ENCODE results near the gene FAM90A1. TPM values are rescaled to one million over a fixed set of nuclear protein-coding genes. Genes with fewer than 3 reads are reported as not detected.
"Not testable (repeated sequence)": the region's sequence is repeated elsewhere in the genome, so short reads cannot be mapped to it uniquely, and the experiment has no call there.

FAM90A1 gene
- polyA plus RNA-seq, 5 donors, result 1.5 to 3.8 (median 2.4) TPM

DNA sequence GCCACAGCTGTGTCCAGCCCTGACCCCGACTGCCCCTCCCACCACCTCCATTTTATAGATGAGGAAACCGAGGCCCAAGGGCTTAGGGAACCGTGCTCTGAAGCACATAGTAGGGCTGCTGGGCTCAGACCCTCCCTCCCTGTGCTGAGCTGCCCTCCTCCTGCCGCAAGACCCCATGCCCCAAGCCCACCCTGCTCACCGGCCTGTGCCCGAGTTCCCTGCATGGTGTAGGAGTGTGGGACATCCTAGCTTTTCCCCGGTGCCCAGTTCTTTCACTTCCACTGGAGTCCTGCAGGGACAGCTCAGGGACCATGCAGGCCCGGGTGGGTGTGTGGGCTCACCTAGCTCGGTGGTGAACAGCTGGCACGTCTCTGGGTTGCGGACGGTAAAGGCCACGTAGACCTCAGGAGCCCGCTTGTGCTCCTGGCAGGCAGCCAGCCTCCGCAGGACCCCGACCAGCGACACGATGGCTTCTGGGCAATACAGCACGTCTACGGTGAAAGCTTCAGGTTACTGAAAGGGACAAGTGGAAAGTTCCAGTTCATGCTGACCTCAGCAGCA lies 6.6 kb upstream of the FAM90A1 start:
- not testable (repeated sequence) for DNase-seq

- not testable (repeated sequence) for DNase-seq
These were observed 6.0 kb upstream of the FAM90A1 start for GRCh38 chr12:8233300-8233855.

DNA sequence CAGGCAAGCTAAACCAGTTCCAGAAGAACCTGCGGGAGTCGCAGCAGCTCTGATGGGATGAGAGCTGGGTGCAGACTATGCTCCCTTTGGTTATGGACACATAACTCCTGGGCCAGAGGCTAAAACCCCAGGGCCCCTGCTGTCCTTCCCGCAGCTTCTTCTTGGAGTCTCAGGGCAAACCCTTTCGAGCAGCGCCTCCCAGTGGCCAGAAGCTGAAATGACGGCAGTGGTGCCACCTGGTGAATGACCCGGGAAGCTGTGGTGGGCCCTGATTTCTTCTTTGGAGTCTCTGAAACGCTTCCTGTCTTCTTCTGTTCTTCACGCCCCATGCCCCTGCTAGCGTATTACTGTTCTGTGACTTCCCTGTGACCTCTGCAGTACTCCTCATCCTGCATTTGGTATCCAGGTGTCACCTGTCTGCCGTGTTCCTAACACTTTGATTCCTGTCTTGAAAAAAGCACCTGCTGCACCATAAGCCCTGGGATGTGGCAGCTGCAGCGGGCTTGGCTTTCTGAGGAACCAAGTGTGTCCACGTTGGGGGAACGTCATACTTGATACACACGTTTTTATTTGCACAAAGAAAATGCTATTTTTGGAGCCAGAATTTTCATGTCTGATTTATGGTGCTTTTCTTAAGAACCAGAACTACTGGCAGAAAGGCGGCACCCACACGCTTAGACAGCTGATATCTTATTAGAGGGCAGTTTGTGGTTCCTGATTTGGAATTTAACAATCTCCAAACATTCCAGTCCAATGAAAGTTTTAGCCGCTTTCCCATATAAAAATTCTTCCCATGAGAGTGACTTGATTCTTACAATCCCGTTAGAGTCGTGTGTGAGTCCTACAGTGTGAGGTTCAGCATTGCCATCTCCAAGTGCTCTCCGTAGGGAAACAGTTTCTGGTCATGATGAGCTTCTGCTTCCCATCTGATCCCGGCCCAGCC lies 4.5 kb upstream of the FAM90A1 start:
- not testable (repeated sequence) for DNase-seq

GRCh38 chr12:8231049-8231448 lies 3.6 kb upstream of the FAM90A1 start:
- DNase-seq, result not testable (repeated sequence)

- not testable (repeated sequence) for DNase-seq
These were observed 2.1 kb upstream of the FAM90A1 start for GRCh38 chr12:8229486-8229885.

DNA sequence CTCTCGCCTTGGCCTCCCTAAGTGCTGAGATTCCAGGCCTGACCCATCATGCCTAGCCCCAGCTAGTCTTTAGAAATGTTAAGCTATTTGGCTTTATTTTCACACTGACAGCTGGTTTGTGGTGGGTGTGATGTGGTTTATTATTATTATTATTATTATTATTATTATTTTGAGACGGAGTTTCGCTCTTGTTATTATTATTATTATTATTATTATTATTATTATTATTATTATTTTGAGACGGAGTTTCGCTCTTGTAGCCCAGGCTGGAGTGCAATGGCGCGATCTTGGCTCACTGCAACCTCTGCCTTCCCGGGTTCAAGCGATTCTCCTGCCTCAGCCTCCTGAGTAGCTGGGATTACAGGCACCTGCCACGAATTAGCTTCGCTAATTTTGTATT lies 1.2 kb upstream of the FAM90A1 start:
- not testable (repeated sequence) for DNase-seq

- not testable (repeated sequence) for DNase-seq
These were observed 287 bp upstream of the FAM90A1 start for GRCh38 chr12:8227732-8228077.

- DNase-seq, result no peak
These were observed 1.1 kb downstream of the FAM90A1 start for GRCh38 chr12:8226355-8226754.

DNA sequence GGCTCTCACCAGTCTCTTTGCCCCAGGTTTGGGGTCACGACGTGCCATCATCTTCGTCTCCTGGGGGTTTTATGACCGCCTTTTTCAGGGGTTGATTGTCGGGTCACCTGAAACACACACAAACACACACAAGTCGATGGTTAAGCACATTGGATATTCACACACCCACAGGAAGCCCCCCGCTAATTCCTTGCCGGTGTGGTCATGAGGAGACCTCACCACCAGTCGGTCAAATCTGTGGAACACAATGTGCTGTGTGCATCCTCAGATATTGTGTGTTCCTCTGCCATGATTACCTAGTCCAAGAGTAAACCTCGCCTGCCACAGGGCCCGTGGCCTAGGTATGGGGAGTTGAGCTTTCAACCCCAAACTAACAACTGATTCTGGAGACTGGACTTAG lies 2.6 kb downstream of the FAM90A1 start:
- DNase-seq, result not testable (repeated sequence)

DNA sequence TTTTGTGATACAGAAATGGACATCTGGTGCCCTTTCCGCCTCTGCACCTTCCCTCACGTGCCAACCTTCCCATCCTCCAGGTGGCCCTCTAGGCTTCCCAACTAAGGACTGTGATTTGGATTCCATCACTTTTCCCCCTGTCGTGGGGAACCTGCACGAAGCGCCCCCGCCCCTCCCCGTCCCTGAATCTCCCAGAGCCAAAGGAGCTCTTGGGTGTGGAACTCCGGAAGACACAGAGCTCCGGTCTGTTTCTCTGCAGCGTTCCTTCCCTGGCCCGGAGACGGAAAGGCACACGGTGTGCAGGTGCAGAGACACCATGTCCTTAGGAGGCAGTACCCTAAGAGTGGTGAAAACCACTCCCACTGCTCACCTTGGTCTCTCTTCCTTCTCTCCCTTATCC lies 3.8 kb downstream of the FAM90A1 start:
- not testable (repeated sequence) for DNase-seq

- DNase-seq, result not testable (repeated sequence)
These were observed 5.1 kb downstream of the FAM90A1 start for GRCh38 chr12:8222303-8222702.

- DNase-seq, result not testable (repeated sequence)
These were observed 5.6 kb downstream of the FAM90A1 start for GRCh38 chr12:8221844-8222243.

GRCh38 chr12:8221375-8221774 lies 6.0 kb downstream of the FAM90A1 start:
- DNase-seq, result peak in 1 of 2 donors; percentile 26

DNA sequence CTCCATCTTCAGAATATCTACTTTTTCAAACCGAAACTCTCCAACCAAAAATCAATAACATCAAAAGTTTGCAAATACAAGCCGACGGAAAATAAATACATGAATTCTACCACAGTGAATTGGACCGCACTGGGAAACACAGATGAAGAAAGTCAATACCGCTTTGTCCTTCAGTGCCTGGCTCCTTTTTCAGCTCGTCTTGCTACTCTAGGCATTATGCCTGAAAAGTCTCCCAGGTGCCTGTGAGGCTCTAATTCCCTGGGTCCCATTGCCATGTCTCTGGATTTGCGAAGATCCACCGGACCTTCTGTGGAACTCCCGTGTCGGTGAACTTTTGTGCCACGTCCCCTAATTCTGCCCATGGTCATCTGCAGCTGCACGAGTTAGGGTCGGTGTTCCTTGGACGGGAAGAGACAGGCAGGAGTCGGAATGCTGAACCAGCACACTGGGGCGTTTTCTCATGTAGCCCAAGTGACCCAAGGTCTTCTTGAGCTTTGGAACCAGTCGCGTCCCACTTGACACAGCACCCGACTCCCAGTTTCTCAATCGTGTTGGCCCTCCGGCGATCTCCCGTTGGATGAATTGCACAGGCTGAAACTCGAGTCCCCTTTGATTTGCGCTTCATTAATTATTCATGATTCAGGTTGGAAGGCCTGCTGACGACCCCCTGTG lies 8.6 kb downstream of the FAM90A1 start:
- not testable (repeated sequence) for DNase-seq

DNA sequence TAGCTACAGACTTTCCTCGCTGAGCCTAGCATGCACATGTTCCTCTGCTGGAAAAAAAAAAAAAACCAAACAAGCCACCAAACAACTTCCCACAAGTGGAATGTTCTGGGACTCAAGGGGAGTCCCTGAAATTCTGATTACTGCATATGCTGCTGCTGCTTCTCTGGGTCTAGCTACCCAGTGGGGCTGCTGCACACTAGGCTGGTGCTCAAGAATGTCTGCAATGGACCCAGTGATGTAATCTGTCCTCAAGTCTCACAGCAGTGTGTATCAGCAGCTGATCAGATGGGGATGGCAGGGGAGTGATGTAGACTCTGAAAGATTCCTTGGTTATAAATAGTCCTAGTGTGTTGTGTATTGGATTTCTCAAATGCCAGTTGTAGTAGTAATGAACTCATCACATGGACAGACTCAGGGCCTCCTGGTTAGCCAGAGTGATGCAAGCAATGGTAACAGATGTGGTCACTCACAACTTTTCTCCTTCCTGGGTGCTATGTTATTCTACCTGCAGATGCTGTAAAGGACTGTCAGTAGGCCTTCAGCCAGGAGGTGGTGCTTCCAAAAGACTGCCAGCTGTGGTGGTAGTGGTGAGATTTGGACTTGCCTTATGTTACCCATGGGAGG lies 29.6 kb downstream of the FAM90A1 start:
- not testable (repeated sequence) for DNase-seq

DNA sequence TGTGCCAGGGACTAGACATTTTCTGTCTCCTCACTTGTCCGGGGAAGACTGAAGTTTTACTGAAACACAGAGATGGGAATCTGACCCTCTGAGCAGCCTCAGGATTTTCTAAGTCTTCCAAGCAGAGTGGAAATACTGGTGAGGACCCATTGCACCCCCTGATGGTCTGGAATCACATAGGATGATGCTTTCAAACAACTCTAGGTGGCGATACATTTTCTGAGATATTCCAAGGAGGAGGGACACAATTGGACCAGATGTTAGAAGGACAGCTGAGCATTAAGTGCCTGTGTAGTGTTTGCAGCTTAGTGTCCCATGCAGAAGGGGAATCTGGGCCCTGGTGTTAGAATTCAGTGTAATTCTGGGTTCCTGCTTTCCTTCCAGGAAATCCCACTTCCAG lies 39.3 kb downstream of the FAM90A1 start:
- not testable (repeated sequence) for DNase-seq

GRCh38 chr12:8184206-8184605 lies 43.2 kb downstream of the FAM90A1 start:
- not testable (repeated sequence) for DNase-seq

DNA sequence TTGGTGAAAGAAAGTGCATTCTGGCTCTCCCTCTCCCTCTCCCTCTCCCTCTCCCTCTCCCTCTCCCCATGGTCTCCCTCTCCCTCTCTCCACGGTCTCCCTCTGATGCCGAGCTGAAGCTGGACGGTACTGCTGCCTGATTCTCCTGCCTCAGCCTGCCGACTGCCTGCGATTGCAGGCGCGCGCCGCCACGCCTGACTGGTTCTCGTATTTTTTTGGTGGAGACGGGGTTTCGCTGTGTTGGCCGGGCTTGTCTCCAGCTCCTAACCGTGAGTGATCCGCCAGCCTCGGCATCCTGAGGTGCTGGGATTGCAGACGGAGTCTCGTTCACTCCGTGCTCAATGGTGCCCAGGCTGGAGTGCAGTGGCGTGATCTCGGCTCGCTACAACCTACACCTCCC lies 44.1 kb downstream of the FAM90A1 start:
- DNase-seq, result not testable (repeated sequence)

DNA sequence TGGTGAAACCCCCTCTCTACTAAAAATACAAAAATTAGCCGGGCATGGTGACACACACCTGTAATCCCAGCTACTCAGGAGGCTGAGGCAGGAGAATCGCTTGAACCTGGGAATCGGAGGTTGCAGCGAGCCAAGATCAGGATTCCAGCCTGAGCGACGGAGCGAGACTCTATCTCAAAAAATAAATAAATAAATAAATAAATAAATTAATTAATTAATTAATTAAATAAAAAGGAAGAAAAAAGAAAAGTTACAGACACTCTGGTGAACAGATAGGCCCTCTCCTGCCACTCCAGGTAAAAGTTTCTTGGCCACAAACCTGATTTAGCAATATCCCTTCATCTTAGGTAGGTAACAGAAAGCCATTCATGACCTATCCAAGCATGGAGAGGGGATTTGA lies 44.5 kb downstream of the FAM90A1 start:
- DNase-seq, result not testable (repeated sequence)

- not testable (repeated sequence) for DNase-seq
These were observed 46.1 kb downstream of the FAM90A1 start for GRCh38 chr12:8181271-8181670.

DNA sequence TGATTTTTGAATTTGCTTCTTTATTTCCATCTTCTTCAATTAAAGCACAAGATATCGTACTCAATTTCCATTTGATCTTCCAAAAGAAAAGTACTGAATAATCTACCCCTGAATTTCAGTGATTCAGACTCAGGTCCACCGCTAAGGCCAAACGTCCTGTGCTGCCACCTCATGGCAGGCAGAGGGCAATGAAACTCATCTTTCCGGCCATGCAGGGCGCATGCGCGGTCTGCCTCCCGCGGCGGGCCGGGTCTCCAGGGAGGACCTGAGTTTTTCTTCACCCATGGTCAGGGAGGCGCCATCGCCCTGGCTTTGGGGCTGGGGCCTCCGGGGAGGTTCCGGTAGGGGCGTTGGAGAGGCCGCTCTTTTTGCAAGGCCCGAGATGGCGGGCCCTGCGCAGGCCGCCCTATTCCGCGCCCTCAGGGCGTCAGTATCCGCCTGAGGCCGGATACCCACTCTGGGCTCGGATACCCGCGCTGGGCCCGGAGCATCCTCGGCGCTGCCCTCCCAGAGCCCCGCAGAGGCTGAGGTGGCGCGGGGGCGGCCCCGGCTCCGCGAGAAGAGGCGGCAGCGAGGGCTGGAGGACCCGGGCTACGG lies 47.3 kb downstream of the FAM90A1 start:
- DNase-seq, result peak; percentile 55 to 76

Data from right lung (tissue), 5 donors.